ENCODE measurements around the gene FDX2.

GRCh38 chr19:10295305-10295846 is 20.4 kb downstream of the FDX2 start:
- TF ChIP-seq, protein P1, sequence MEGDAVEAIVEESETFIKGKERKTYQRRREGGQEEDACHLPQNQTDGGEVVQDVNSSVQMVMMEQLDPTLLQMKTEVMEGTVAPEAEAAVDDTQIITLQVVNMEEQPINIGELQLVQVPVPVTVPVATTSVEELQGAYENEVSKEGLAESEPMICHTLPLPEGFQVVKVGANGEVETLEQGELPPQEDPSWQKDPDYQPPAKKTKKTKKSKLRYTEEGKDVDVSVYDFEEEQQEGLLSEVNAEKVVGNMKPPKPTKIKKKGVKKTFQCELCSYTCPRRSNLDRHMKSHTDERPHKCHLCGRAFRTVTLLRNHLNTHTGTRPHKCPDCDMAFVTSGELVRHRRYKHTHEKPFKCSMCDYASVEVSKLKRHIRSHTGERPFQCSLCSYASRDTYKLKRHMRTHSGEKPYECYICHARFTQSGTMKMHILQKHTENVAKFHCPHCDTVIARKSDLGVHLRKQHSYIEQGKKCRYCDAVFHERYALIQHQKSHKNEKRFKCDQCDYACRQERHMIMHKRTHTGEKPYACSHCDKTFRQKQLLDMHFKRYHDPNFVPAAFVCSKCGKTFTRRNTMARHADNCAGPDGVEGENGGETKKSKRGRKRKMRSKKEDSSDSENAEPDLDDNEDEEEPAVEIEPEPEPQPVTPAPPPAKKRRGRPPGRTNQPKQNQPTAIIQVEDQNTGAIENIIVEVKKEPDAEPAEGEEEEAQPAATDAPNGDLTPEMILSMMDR (IDR thresholded peaks at IDR 0.05): peak in 1 of 6 experiments; percentile 3
- peak in 1 of 4 donors; percentile 38 for TF ChIP-seq POLR2A (IDR thresholded peaks at IDR 0.05)
